Measurements from ENCODE around the gene CRADD.
"Not testable (repeated sequence)": the region's sequence is repeated elsewhere in the genome, so short reads cannot be mapped to it uniquely, and the experiment has no call there.

Gene CRADD

GRCh38 chr12:93926237-93926636 lies 249.1 kb downstream of the CRADD start:
- no peaks in the 10 kb centered on the region for H3K4me1 ChIP-seq (ENCODE audit: control insufficient read depth, insufficient read depth, low read length)
- no peaks in the 10 kb centered on the region for H3K27me3 ChIP-seq (ENCODE audit: control insufficient read depth, insufficient read depth, low read length)
- H3K9me3 ChIP-seq (ENCODE audit: control insufficient read depth, insufficient read depth, low read depth, low read length) = peaks cover 41% of the 10 kb centered on the region
- H3K4me3 ChIP-seq (ENCODE audit: low read depth, low read length) = no peak overlapping the region
- H3K36me3 ChIP-seq (ENCODE audit: control insufficient read depth, insufficient read depth, low read length) = no peaks in the 10 kb centered on the region
- no peak overlapping the region for H3K27ac ChIP-seq (ENCODE audit: low read depth, low read length)
- H3K9ac ChIP-seq (ENCODE audit: low read length) = no peak overlapping the region

DNA sequence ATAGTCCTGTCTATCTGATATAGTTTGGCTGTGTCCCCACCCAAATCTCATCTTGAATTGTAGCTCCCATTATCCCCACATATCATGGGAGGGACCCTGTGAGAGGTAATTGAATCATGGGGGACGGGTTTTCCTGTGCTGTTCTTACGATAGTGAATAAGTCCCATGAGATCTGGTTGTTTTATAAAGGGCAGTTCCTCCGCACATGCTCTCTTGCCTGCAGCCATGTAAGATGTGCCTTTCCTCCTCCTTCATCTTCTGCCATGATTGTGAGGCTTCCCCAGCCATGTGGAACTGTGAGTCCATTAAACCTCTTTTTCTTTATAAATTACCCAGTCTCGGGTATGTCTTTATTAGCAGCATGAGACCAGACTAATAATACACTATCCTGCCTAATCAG lies 251.9 kb downstream of the CRADD start:
- not testable (repeated sequence) for H3K36me3 ChIP-seq (ENCODE audit: control insufficient read depth, insufficient read depth, low read length); H3K9ac ChIP-seq (ENCODE audit: low read length)

GRCh38 chr12:93937812-93938211 lies 260.6 kb downstream of the CRADD start:
- Histone ChIP-seq H3K27me3 (ENCODE audit: control insufficient read depth, insufficient read depth, low read length) (no peaks in the 10 kb centered on the region), H3K27ac (ENCODE audit: low read depth, low read length) (no peak overlapping the region), H3K4me3 (ENCODE audit: low read depth, low read length) (no peak overlapping the region), H3K9me3 (ENCODE audit: control insufficient read depth, insufficient read depth, low read depth, low read length) (peaks cover 34% of the 10 kb centered on the region), H3K4me1 (ENCODE audit: control insufficient read depth, insufficient read depth, low read length) (no peaks in the 10 kb centered on the region), H3K9ac (ENCODE audit: low read length) (no peak overlapping the region), H3K36me3 (ENCODE audit: control insufficient read depth, insufficient read depth, low read length) (no peaks in the 10 kb centered on the region)

More for the DNA sequence above, 251.9 kb downstream of the CRADD start:
- H3K4me1 ChIP-seq (ENCODE audit: control insufficient read depth, insufficient read depth, low read length); H3K27ac ChIP-seq (ENCODE audit: low read depth, low read length); H3K4me3 ChIP-seq (ENCODE audit: low read depth, low read length); H3K27me3 ChIP-seq (ENCODE audit: control insufficient read depth, insufficient read depth, low read length): not testable (repeated sequence)
- H3K9me3 ChIP-seq (ENCODE audit: control insufficient read depth, insufficient read depth, low read depth, low read length) = peaks cover 41% of the 10 kb centered on the region

GRCh38 chr12:93938317-93938716 lies 261.1 kb downstream of the CRADD start:
- H3K4me3 ChIP-seq (ENCODE audit: low read depth, low read length) = no peak overlapping the region
- no peaks in the 10 kb centered on the region for H3K4me1 ChIP-seq (ENCODE audit: control insufficient read depth, insufficient read depth, low read length)
- H3K27ac ChIP-seq (ENCODE audit: low read depth, low read length) = no peak overlapping the region
- H3K36me3 ChIP-seq (ENCODE audit: control insufficient read depth, insufficient read depth, low read length) = no peaks in the 10 kb centered on the region
- no peaks in the 10 kb centered on the region for H3K27me3 ChIP-seq (ENCODE audit: control insufficient read depth, insufficient read depth, low read length)
- H3K9ac ChIP-seq (ENCODE audit: low read length) = no peak overlapping the region
- H3K9me3 ChIP-seq (ENCODE audit: control insufficient read depth, insufficient read depth, low read depth, low read length) = peaks cover 34% of the 10 kb centered on the region

- Histone ChIP-seq H3K9ac (ENCODE audit: low read length) (no peak overlapping the region), H3K36me3 (ENCODE audit: control insufficient read depth, insufficient read depth, low read length) (no peaks in the 10 kb centered on the region), H3K9me3 (ENCODE audit: control insufficient read depth, insufficient read depth, low read depth, low read length) (peaks cover 34% of the 10 kb centered on the region), H3K4me1 (ENCODE audit: control insufficient read depth, insufficient read depth, low read length) (no peaks in the 10 kb centered on the region), H3K4me3 (ENCODE audit: low read depth, low read length) (no peak overlapping the region), H3K27me3 (ENCODE audit: control insufficient read depth, insufficient read depth, low read length) (no peaks in the 10 kb centered on the region), H3K27ac (ENCODE audit: low read depth, low read length) (no peak overlapping the region)
Measured at GRCh38 chr12:93938931-93939330, 261.8 kb downstream of the CRADD start.

GRCh38 chr12:93939641-93940325 lies 262.6 kb downstream of the CRADD start:
- H3K27ac ChIP-seq (ENCODE audit: low read depth, low read length) = no peak overlapping the region
- H3K36me3 ChIP-seq (ENCODE audit: control insufficient read depth, insufficient read depth, low read length) = no peaks in the 10 kb centered on the region
- no peak overlapping the region for H3K4me3 ChIP-seq (ENCODE audit: low read depth, low read length)
- H3K27me3 ChIP-seq (ENCODE audit: control insufficient read depth, insufficient read depth, low read length) = no peaks in the 10 kb centered on the region
- no peaks in the 10 kb centered on the region for H3K4me1 ChIP-seq (ENCODE audit: control insufficient read depth, insufficient read depth, low read length)
- H3K9ac ChIP-seq (ENCODE audit: low read length) = no peak overlapping the region
- peaks cover 28% of the 10 kb centered on the region for H3K9me3 ChIP-seq (ENCODE audit: control insufficient read depth, insufficient read depth, low read depth, low read length)

GRCh38 chr12:93943780-93944179 lies 266.6 kb downstream of the CRADD start:
- Histone ChIP-seq H3K9ac (ENCODE audit: low read length) (no peak overlapping the region), H3K36me3 (ENCODE audit: control insufficient read depth, insufficient read depth, low read length) (no peaks in the 10 kb centered on the region), H3K27me3 (ENCODE audit: control insufficient read depth, insufficient read depth, low read length) (no peaks in the 10 kb centered on the region), H3K4me1 (ENCODE audit: control insufficient read depth, insufficient read depth, low read length) (no peaks in the 10 kb centered on the region), H3K4me3 (ENCODE audit: low read depth, low read length) (no peak overlapping the region), H3K9me3 (ENCODE audit: control insufficient read depth, insufficient read depth, low read depth, low read length) (0 out of 2 replicates have a peak, but pooled peaks cover 2% of the 10 kb centered on the region), H3K27ac (ENCODE audit: low read depth, low read length) (no peak overlapping the region)

- H3K36me3 ChIP-seq (ENCODE audit: control insufficient read depth, insufficient read depth, low read length) = no peaks in the 10 kb centered on the region
- no peak overlapping the region for H3K27ac ChIP-seq (ENCODE audit: low read depth, low read length)
- H3K4me1 ChIP-seq (ENCODE audit: control insufficient read depth, insufficient read depth, low read length) = no peaks in the 10 kb centered on the region
- H3K9ac ChIP-seq (ENCODE audit: low read length) = no peak overlapping the region
- no peak overlapping the region for H3K4me3 ChIP-seq (ENCODE audit: low read depth, low read length)
- 0 out of 2 replicates have a peak, but pooled peaks cover 2% of the 10 kb centered on the region for H3K9me3 ChIP-seq (ENCODE audit: control insufficient read depth, insufficient read depth, low read depth, low read length)
- no peaks in the 10 kb centered on the region for H3K27me3 ChIP-seq (ENCODE audit: control insufficient read depth, insufficient read depth, low read length)
Measured at GRCh38 chr12:93944201-93944600, 267.0 kb downstream of the CRADD start.
